ENCODE data around the gene HSDL1. TPM values are rescaled to one million over a fixed set of nuclear protein-coding genes. Genes with fewer than 3 reads are reported as not detected.
A peak's percentile ranks its signal among the peaks of the same experiment; 100 is the strongest.

HSDL1 gene
- total RNA-seq, 1 experiment from 2014 or later: 13.3 TPM

DNA sequence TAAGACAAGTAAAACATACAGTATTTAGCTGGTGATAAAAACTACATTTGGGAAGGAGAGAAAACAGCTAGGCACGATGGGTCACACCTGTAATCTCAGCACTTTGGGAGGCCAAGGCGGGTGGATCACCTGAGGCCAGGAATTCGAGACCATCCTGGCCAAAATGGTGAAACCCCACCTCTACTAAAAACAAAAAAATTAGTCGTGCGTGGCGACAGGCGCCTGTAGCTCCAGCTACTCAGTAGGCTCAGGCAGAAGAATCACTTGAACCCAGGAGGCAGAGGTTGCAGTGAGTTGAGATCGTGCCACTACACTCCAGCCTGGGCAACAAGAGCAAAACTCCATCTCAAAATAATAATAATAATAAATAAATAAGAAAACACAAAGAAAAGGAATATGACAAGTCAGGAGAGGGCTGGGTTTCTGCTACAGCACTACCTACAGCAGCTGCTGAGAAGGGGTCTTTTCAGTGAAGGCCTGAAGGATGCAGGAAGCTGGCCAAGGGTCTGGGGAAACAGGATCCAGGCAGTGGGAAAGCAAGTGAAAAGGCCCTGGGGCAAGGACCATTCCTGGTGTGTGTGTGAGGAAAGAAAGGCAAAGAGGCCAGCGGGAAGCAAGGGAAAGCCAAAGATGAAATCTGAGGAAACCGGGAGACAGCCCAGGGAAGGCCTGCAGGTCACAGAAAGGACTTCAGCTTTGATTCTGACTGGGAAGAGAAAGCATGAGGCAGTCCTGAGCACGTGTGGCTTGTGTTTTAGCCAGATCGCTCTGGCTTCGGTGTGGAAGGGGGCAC is 38.8 kb downstream of the HSDL1 start:
- Histone ChIP-seq H3K27ac (ENCODE audit: low read length) (no peak overlapping the region), H3K9me3 (ENCODE audit: low read length) (no peaks in the 10 kb centered on the region), H3K9me2 (replicated peaks; ENCODE audit: low read length) (no peaks in the 10 kb centered on the region), H4K20me1 (ENCODE audit: low read length) (peaks cover 4% of the 10 kb centered on the region; the same call in 1 of the 2 replicates), H3K4me1 (ENCODE audit: insufficient read depth, low read length) (peaks cover 10% of the 10 kb centered on the region), H2AFZ (ENCODE audit: low read length) (no peak overlapping the region), H3K27me3 (ENCODE audit: low read length) (no peaks in the 10 kb centered on the region), H3K4me2 (ENCODE audit: low read length) (no peak overlapping the region), H3K9ac (ENCODE audit: low read length) (no peak overlapping the region), H3K79me2 (ENCODE audit: low read length) (peaks cover 90% of the 10 kb centered on the region), H3K4me3 (ENCODE audit: low read length) (no peak overlapping the region), H3F3A (ENCODE audit: low read length, unreplicated experiment) (no peaks in the 10 kb centered on the region), H3K36me3 (ENCODE audit: low read depth, low read length) (no peaks in the 10 kb centered on the region)
- BruUV-seq (replicated peaks): no TSS peak
- ChIA-PET CTCF (no interaction called here), POLR2A (ENCODE audit: unreplicated experiment) (no interaction called here)
- TF ChIP-seq EZH2 (IDR thresholded peaks at IDR 0.05; ENCODE audit: low read length, unreplicated experiment) (no peak), EZH2phosphoT487 (IDR thresholded peaks at IDR 0.05; ENCODE audit: borderline replicate concordance, low read length) (no peak)
- TF ChIP-seq, protein P1, sequence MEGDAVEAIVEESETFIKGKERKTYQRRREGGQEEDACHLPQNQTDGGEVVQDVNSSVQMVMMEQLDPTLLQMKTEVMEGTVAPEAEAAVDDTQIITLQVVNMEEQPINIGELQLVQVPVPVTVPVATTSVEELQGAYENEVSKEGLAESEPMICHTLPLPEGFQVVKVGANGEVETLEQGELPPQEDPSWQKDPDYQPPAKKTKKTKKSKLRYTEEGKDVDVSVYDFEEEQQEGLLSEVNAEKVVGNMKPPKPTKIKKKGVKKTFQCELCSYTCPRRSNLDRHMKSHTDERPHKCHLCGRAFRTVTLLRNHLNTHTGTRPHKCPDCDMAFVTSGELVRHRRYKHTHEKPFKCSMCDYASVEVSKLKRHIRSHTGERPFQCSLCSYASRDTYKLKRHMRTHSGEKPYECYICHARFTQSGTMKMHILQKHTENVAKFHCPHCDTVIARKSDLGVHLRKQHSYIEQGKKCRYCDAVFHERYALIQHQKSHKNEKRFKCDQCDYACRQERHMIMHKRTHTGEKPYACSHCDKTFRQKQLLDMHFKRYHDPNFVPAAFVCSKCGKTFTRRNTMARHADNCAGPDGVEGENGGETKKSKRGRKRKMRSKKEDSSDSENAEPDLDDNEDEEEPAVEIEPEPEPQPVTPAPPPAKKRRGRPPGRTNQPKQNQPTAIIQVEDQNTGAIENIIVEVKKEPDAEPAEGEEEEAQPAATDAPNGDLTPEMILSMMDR (conservative IDR thresholded peaks at IDR 0.05; ENCODE audit: low read depth, low read length): no peak
- ATAC-seq (no peak), DNase-seq (no peak)
- intact Hi-C loops (cut with micrococcal nuclease): no loop called here

DNA sequence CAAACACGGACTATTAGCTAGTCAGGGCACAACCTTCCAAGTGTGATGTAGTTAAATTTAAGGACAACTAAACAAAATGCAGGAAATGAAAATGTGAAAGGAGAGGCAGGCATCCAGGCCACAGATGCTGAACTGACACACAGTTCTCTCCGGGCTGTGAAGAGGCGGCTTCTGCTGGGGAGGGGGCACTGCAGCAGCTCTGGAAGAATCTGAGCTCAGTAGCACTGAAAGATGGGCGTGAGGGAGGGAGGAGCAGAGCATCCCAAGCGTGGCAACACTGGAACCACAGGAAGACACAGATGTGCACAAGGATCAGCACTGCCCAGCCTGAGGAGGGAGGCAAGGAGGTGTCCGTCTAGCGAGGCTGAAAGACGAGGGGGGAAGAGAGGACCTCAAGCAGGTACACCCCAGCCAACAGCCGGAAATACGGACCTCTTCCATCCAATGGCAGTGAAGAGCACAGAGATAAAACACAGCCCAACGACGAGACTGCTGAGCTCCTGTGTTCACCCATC is 39.6 kb downstream of the HSDL1 start:
- no peak overlapping the region for H3K9ac ChIP-seq (ENCODE audit: low read length)
- TF ChIP-seq EZH2phosphoT487 (IDR thresholded peaks at IDR 0.05; ENCODE audit: borderline replicate concordance, low read length) (no peak), EZH2 (IDR thresholded peaks at IDR 0.05; ENCODE audit: low read length, unreplicated experiment) (no peak)
- TF ChIP-seq, protein P1 (conservative IDR thresholded peaks at IDR 0.05; ENCODE audit: low read depth, low read length): no peak
- no peak overlapping the region for H2AFZ ChIP-seq (ENCODE audit: low read length)
- CTCF ChIA-PET: no interaction called here
- H3K9me3 ChIP-seq (ENCODE audit: low read length): no peaks in the 10 kb centered on the region
- no peaks in the 10 kb centered on the region for H3F3A ChIP-seq (ENCODE audit: low read length, unreplicated experiment)
- H3K79me2 ChIP-seq (ENCODE audit: low read length): peaks cover 82% of the 10 kb centered on the region
- H3K9me2 ChIP-seq (replicated peaks; ENCODE audit: low read length): no peaks in the 10 kb centered on the region
- POLR2A ChIA-PET (ENCODE audit: unreplicated experiment): no interaction called here
- H3K27ac ChIP-seq (ENCODE audit: low read length): no peak overlapping the region
- no peak for DNase-seq
- no peaks in the 10 kb centered on the region for H3K27me3 ChIP-seq (ENCODE audit: low read length)
- no peak overlapping the region for H3K4me2 ChIP-seq (ENCODE audit: low read length)
- ATAC-seq: no peak
- peaks cover 10% of the 10 kb centered on the region for H3K4me1 ChIP-seq (ENCODE audit: insufficient read depth, low read length)
- intact Hi-C loops (cut with micrococcal nuclease): no loop called here
- peaks cover under 1% of the 10 kb centered on the region; the same call in 1 of the 2 replicates for H4K20me1 ChIP-seq (ENCODE audit: low read length)
- H3K4me3 ChIP-seq (ENCODE audit: low read length): no peak overlapping the region
- H3K36me3 ChIP-seq (ENCODE audit: low read depth, low read length): no peaks in the 10 kb centered on the region
- no TSS peak for BruUV-seq (replicated peaks)

DNA sequence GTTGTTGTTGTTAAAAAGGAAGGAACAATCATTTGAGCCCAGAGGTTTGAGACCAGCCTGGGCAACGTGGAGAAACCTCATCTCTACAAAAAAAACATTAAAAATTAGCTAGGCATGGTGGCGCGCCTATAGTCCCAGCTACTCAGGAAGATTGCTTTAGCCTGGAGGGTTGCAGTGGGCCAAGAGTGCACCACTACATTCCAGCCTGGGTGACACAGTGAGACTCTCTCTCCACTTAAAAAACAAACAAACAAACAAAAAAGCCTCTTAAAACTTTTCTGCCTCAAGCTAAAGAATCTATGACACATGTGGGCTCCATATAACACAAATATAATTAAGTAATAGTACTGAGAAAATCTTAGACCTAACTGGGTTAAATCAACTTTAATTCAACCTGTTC is 40.7 kb downstream of the HSDL1 start:
- peaks cover 18% of the 10 kb centered on the region for H3K4me1 ChIP-seq (ENCODE audit: insufficient read depth, low read length)
- peaks cover 2% of the 10 kb centered on the region; the same call in 1 of the 2 replicates for H4K20me1 ChIP-seq (ENCODE audit: low read length)
- no peaks in the 10 kb centered on the region for H3K27me3 ChIP-seq (ENCODE audit: low read length)
- no peaks in the 10 kb centered on the region for H3K36me3 ChIP-seq (ENCODE audit: low read depth, low read length)
- no peak overlapping the region for H3K27ac ChIP-seq (ENCODE audit: low read length)
- H3K9ac ChIP-seq (ENCODE audit: low read length): no peak overlapping the region
- no peaks in the 10 kb centered on the region for H3K9me2 ChIP-seq (replicated peaks; ENCODE audit: low read length)
- no peak for DNase-seq
- H3K4me3 ChIP-seq (ENCODE audit: low read length): no peak overlapping the region
- peaks cover 72% of the 10 kb centered on the region for H3K79me2 ChIP-seq (ENCODE audit: low read length)
- no peak overlapping the region for H2AFZ ChIP-seq (ENCODE audit: low read length)
- intact Hi-C loops (cut with micrococcal nuclease): no loop called here
- peak; percentile 28; the same call in 1 of the 2 replicates for ATAC-seq
- ChIA-PET CTCF (no interaction called here), POLR2A (ENCODE audit: unreplicated experiment) (no interaction called here)
- TF ChIP-seq EZH2phosphoT487 (IDR thresholded peaks at IDR 0.05; ENCODE audit: borderline replicate concordance, low read length) (no peak), EZH2 (IDR thresholded peaks at IDR 0.05; ENCODE audit: low read length, unreplicated experiment) (no peak)
- TF ChIP-seq, protein P1 (conservative IDR thresholded peaks at IDR 0.05; ENCODE audit: low read depth, low read length): no peak
- no peaks in the 10 kb centered on the region for H3K9me3 ChIP-seq (ENCODE audit: low read length)
- no peaks in the 10 kb centered on the region for H3F3A ChIP-seq (ENCODE audit: low read length, unreplicated experiment)
- BruUV-seq (replicated peaks): no TSS peak
- no peak overlapping the region for H3K4me2 ChIP-seq (ENCODE audit: low read length)

Measured in PC-3 (cell line).